CD4-positive, alpha-beta T cell treated with Interleukin-15 for 4 hours (primary cell): ENCODE results near the gene DHDH.

Experiments
- DNase-seq: peaks from one replicate; pipeline ENCODE4 v3.0.0-alpha.2; 2020; ENCODE audit warnings: low spot score

DHDH gene

DNA sequence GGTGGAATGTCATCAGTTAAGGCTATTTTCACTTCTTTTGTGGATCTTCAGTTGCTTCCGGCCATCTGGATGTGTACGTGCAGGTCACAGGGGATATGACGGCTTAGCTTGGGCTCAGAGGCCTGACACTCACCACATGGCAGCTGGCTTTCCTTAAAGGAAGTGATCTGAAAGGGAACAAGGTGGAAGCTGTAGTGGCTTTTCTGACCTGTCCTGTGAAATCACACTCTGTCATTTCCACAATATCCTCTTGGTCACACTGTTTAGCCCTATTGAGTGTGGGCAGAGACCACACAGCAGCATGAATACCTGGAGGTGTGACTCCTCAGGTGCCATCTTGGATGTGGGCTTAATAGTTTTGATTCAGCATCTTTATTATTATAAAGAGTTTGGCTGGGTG is 16.7 kb downstream of the DHDH start:
- DNase-seq: no peak

DNA sequence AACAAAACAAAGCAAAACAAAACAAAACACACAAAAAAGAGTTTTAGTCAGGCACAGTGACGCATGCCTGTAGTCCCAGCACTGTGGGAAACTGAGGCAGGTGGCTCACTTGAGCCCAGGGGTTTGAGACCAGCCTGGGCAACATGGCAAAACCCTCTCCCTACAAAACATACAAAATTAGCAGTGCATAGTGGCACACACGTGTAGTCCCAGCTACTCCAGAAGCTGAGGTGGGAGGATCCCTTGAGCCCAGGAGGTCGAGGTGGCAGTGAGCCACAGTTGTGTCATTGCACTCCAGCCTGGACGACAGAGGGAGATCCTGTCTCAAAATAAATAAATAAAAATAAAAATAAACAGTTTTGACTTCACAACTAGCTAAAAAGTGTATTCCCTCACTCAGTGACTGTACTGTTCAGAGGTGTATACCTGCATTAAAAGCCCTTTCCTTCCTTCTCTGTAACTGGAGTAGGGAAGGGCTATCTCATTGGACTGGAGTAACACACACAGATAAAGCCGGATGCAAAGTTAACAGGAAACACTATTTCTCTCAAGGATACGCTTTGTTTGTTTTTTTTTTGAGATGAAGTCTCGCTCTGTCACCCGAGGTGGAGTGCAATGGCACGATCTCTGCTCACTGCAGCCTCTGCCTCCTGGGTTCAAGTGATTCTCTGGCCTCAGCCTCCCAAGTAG is 17.5 kb downstream of the DHDH start:
- DNase-seq: no peak

DNA sequence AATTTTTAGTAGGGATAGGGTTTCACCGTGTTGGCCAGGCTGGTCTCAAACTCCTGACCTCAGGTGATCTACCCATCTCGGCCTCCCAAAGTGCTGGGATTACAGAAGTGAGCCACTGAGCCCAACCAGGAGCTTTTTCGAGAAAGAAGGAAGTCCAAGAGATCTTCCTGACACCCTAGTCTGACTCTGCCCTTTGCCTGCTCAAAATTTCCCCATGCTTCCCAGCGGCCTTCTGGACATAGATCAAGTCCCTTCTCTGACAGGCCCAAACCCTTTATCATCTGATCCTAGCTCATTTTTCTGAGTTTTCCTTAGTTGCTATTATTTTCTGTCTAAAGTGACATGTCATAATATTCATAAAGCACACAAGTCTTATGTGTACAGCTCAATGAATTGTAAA is 19.6 kb downstream of the DHDH start:
- DNase-seq: no peak

DNA sequence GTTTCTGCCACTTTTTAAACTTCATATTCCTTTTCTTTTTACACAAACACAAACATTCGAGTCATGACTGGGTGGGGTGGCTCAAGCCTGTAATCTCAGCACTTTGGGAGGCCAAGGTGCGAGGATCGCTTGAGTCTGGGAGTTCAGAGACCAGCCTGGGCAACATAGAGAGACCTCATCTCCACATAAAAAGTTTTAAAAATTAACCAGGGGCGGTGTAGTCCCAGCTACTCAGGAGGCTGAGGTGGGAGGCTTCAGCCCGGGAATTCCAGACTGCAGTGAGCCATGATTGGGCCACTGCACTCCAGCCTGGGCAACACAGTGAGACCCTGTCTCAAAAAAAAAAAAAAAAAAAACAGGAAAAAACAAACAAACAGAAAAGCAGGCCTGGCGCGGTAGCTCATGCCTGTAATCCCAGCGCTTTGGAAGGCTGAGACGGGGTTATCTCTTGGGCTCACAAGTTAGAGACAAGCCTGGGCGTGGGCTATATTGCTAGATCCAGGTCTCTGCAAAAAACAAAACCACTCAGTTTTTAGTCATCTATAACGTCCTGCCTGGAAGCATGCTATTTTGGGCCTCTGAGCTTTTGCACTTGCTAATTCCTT is 20.6 kb downstream of the DHDH start:
- DNase-seq: no peak

DNA sequence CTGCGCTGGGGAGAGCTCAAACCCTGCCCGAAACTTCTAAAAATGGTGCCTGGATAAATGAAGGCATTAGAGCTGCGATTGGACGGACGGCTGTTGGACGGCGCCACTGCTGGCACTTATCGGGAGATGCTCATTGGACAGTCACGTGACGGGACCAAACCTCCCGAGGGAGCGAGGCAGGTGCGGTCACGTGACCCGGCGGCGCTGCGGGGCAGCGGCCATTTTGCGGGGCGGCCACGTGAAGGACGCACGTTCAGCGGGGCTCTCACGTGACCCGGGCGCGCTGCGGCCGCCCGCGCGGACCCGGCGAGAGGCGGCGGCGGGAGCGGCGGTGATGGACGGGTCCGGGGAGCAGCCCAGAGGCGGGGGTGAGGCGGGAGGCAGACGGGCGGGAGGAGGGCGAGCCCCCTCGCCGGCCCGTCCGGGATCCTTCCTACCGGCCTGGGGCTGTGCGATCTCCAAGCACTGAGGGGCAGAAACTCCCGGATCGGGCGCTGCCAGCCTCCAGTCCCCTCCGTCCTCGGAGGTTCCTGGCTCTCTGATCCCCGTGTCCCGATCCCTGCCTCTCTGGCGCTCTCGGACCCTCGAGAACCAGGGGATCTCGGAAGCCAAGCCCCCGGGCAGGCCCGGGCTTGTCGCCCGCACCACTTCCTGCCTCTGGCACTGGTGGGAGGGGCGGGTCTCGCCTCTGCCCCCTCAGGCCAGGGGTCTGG is 21.3 kb downstream of the DHDH start, which contains the start of gene BAX:
TSS of gene BAX (plus strand) at position 281 of the 713 bp plus-strand sequence. CDS start at position 335, 54 bp downstream.
- peak; percentile 87 for DNase-seq

DNA sequence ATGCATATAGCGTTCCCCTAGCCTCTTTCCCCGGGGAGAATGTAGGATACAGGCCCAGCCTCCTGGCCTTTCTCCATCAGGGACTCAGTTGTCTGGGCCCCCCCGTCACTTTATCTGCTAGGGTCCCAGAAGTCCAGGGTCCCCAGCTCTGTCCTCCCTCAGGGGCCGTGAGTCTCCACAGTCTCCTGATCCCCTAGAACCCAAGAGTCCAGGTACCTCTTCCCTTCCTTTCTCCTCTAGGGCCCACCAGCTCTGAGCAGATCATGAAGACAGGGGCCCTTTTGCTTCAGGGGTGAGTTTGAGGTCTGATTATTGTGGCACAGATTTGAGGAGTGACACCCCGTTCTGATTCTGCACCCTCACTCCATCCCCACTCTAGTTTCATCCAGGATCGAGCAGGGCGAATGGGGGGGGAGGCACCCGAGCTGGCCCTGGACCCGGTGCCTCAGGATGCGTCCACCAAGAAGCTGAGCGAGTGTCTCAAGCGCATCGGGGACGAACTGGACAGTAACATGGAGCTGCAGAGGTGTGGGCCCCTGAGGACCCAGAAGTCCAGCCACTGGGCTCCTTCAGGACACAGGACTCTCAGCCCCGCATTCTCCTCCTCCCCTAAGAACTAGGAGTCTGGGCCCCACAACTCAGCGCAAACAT is 21.9 kb downstream of the DHDH start:
- DNase-seq: no peak

DNA sequence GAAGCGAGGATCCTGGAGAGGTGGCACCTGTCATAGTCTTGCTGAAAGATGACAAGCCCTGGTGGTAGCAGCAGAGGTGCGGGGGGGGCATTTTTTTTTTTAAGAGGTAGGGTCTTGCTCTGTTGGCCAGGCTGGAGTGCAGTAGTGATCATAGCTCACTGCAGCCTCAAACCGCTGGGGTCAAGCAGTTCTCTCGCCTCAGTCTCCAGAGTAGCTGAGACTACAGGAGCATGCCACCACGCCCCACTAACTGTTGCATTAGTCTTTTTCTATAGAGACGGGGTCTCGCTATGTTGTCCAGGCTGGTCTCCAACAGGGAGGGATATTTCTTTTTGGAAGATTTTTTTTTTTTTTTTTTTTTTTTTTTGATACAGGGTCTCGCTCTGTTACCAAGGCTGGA is 24.5 kb downstream of the DHDH start:
- no peak for DNase-seq

DNA sequence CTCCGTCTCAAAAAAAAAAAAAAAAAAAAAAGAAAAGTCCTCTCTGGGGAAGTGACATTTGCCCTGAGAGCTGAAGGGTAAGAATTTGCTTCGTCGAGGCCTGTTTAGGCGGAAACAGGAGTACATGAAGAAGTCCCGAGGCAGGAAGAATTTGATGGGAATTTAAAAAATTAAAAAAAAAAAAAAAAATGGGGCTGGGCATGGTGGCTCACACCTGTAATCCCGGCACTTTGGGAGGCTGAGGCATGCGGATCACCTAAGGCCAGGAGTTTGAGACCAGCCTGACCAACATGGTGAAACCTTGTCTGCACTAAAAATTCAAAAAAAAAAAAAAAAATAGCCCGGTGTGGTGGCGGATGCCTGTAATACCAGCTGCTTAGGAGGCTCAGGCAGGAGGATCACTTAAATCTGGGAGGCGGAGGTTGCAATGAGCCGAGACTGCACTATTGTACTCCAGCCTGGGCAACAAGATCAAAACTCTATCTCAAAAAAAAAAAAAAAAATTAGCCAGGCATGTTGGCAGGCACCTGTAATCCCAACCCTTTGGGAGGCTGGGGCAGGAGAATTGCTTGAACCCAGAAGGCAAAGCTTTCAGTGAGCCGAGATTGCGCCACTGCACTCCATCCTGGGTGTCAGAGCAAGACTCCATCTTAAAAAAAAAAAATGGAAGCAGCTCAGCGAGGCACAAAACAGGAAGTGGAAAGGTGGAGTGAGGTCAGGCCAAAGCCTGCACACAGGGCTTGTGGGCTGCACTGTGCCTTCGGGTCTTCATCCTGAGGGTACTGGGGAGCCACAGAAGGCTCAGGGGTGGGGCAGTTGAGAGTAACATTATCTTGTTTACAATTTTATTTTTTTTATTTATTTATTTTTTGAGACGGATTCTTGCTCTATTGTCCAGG is 26.1 kb downstream of the DHDH start:
- no peak for DNase-seq

DNA sequence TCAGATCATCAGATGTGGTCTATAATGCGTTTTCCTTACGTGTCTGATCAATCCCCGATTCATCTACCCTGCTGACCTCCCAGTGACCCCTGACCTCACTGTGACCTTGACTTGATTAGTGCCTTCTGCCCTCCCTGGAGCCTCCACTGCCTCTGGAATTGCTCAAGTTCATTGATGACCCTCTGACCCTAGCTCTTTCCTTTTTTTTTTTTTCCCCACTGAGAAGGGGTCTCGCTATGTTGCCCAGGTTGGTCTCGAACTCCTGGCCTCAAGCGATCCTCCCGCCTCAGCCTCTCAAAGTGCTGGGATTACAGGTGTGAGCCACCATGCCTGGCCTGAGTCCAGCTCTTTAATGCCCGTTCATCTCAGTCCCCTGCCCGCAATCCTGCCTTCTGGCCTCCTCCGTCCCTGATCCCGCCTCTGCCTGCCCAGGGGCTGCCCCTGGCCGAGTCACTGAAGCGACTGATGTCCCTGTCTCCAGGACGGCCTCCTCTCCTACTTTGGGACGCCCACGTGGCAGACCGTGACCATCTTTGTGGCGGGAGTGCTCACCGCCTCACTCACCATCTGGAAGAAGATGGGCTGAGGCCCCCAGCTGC is 27.7 kb downstream of the DHDH start:
- no peak for DNase-seq

DNA sequence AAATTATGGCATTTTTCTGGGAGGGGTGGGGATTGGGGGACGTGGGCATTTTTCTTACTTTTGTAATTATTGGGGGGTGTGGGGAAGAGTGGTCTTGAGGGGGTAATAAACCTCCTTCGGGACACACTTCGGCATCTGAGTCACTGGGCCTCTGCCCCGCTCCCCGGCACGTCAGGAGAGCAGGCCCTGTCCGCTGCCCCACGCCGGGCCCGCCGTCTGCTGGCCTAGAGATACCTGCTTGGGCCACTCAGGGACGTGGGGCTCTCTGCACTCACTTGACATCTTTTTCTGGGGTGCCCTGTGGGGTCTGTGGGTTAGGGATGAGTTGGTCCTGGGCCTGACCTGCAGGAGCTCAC is 28.2 kb downstream of the DHDH start:
- no peak for DNase-seq

DNA sequence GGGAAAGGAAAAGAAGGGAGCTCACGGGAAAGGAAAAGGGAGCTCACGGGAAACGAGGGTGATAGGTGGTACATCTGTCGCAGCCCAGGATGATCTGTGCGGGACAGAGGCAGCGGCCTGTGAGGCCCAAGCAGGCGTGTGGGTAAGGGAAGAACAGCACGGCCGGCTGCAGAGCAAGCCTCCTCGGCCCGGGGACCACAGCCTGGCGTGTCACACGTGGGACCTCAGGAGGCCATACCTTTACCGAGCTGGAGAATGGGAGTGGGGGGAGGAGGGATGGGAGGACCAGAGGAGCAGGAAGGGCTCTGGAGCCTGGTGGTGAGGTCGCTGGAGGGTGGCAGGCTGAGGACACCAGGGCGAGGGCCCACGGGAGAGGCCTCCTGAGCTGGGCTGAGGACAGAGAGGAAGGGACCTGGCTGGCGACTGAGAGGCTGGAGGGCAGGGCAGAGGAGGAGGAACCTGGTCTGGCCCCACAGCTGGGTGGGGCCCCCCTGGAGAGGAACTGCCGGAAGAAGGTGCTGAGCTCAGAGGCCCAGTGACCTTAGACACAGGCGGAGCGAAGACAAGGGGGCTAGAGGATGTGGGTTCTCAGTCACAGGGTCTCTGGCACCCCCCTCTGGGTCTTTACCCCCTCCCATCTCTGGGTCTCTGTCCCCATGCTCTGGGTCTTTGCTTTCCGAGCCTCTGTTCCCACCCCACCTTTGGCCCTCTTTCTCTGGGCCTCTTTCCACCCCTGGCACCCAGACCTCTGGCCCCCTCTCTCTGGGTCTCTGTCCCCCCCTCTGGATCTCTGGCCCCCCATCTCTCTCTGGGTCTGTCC is 28.7 kb downstream of the DHDH start:
- DNase-seq: peak; percentile 36

DNA sequence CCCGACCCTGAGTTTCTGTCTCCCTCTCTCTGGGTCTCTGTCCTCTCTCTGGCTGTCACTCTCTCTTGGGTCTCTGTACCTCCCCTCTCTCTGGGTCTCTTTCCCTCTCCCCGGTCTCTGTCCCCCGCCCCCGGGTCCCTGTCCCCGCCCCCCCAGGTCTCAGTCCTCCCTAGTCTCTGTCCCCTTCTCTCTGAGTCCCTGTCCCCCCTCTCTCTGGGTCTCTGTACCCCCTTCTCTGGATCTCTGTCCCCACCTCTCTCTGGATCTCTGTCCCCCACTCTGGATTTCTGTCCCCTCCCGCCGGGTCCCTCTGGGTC is 29.3 kb downstream of the DHDH start:
- DNase-seq: no peak

DNA sequence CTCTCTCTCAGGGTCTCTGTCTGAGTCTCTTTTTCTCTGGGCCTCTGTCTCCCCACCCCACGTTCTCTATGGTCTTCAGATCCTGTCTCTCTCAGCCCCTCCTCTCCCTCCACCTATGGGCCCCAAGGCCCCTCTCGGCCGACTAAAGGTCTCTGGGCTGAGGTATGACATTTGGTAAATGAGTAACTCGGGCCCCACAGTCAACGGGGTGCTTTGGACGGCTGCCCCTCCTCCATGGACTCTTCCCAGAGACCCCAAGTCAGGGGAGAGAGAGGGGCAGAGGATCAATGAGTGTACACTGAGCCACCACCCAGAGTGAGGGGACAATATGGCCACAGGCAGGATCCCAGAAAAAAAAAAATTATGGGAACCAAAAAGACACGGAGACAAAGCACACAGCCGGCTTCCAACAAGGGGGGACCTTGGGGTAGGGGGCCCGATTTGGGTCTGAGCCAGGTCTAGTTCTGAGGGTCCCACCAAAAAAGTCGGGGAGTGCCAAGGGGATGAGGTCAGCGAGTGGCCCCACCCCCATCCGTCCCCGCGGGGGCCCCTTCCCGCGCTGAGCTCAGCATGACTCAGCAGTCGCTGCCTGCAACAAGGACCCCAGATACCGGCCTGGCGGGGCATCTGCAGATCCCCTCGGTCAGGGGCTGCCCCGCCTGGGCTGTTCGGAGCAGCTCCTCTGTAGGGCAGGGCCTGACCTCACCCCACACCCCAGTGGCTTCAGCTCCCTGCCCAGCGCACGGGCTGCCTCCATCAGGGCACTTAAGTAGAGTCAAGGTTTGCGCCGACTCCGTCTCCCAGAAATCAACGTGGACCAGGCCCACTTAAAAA is 30.1 kb downstream of the DHDH start:
- peak; percentile 51 for DNase-seq

DNA sequence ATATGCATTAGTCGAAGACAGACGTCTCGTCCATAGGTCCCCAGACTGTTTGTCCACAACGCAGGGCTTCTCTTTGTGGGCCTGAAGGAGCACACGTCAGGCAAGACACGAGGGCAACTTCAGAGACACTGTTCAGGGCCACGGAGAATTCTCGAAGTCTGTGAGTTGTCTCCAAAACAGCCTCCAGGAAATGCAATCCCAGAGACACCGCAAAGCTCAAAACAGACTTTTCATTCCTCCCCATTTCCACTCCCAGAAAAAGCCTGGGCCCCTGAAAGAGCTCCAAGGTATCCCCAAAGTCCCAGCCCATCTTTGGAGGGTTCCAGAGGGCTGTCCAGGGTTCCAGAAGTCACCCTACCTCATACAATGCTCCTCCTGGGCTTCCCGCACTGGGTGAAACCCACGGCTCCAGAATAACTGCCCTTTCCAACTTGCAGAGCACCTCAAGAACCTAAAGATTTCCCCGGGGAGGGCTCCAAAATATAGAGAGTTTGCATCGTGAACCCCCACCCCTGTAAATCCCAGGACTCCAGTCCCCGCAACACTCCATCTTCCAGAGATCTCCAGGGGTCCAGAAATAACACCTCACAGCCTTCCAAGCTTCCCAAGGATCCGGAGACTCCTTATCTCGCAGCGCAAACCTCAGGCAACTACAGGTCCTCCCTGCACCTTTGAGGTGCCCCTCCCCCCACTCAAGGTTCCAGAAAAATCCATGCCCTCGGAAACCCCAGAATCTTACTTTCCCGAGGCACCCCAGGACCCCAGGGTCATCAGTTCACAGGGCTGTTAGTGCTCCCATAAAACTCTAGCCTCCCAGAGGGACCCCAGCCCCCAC is 30.9 kb downstream of the DHDH start:
- DNase-seq: no peak

DNA sequence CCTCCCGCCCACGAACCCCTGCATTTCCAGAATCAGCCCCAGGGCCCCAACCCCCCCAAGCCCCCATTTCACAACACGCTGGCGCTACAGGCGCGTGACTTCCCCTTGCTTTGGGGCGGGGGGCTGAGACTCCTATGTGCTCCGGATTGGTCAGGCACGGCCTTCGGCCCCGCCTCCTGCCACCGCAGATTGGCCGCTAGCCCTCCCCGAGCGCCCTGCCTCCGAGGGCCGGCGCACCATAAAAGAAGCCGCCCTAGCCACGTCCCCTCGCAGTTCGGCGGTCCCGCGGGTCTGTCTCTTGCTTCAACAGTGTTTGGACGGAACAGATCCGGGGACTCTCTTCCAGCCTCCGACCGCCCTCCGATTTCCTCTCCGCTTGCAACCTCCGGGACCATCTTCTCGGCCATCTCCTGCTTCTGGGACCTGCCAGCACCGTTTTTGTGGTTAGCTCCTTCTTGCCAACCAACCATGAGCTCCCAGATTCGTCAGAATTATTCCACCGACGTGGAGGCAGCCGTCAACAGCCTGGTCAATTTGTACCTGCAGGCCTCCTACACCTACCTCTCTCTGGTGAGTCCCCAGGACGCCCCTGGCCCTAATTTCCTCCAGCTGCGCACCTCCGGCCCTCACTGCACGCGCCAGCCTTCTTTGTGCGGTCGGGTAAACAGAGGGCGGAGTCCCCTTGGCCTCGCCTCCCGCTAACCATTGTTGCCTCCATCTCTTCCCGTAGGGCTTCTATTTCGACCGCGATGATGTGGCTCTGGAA is 31.7 kb downstream of the DHDH start, which contains the start of gene FTL:
TSS of gene FTL (plus strand) at position 270 of the 766 bp plus-strand sequence. CDS start at position 469, 199 bp downstream.
- DNase-seq: peak; percentile 90

DNA sequence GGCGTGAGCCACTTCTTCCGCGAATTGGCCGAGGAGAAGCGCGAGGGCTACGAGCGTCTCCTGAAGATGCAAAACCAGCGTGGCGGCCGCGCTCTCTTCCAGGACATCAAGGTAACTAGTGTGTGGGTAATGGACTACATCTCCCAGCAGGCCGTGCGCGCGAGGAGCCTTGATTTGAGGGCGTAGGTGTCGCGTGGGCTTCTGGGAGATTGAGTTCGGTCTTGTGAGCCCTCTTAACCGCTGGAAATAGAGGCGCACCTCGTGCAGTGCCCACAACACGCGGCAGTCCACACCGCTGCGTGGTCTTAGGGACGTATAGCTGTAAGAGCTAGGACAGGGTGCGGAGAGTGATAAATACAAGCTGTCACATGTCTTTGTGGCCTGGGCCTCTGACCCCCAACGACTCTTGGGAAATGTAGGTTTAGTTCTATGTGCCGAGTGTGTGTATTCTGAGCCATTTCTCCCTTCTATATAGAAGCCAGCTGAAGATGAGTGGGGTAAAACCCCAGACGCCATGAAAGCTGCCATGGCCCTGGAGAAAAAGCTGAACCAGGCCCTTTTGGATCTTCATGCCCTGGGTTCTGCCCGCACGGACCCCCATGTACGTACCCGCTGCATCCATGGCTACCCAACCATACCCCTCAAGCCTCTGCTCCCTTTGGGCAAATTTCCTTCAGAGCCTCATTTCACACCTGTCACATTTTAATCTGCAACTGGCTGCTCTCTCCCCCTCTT is 32.5 kb downstream of the DHDH start:
- peak; percentile 89 for DNase-seq
